A549 treated with GW870086 at 1 μM for 4 hours (cell line): ENCODE data around the gene XKR8. TPM values are rescaled to one million over a fixed set of nuclear protein-coding genes. Genes with fewer than 3 reads are reported as not detected.

ENCODE experiments used
- total RNA-seq: library from RNA; stranded (reverse); fragments of 200-300 nt; extraction: Qiagen RNA extraction; gene quantifications from 5 replicates; pipeline ENCODE4 v1.2.3, GENCODE V29; 2022; ENCODE audit warnings: low read depth

The XKR8 gene
- total RNA-seq, result 4.4 to 6.1 TPM (median 5.5 TPM) in 5 replicates

GRCh38 chr1:27959792-27960603, at the start of gene XKR8:
TSS of gene XKR8 (plus strand) at chr1:27959973. CDS start at chr1:27960070, 97 bp downstream.

GRCh38 chr1:27934818-27935549, 24.8 kb upstream of the XKR8 start, which contains the start of gene SMPDL3B:
TSS of gene SMPDL3B (plus strand) at chr1:27935000. CDS start at chr1:27935184, 184 bp downstream.

Other genes starting within 250 kb of the XKR8 start
- gene FAM76A, start 234.0 kb upstream of the XKR8 start, total RNA-seq, result 4.0 to 6.3 TPM (median 5.7 TPM) in 5 replicates
- 7.8 to 10.2 TPM (median 10.0 TPM) in 5 replicates for gene STX12, start 186.8 kb upstream of the XKR8 start, total RNA-seq
- gene PPP1R8, start 129.2 kb upstream of the XKR8 start, total RNA-seq, result 33.9 to 38.0 TPM (median 36.4 TPM) in 5 replicates
- 0.70 to 1.4 TPM (median 1.3 TPM) in 5 replicates for gene THEMIS2, start 87.4 kb upstream of the XKR8 start, total RNA-seq
- 33.9 to 40.0 TPM (median 38.2 TPM) in 5 replicates for gene RPA2, start 45.4 kb upstream of the XKR8 start, total RNA-seq
- gene SMPDL3B, start 25.0 kb upstream of the XKR8 start, total RNA-seq, result 1.3 to 2.3 TPM (median 1.5 TPM) in 5 replicates
- gene EYA3, start 128.6 kb downstream of the XKR8 start, total RNA-seq, result 6.0 to 6.7 TPM (median 6.6 TPM) in 5 replicates
- gene PTAFR, start 216.7 kb downstream of the XKR8 start, total RNA-seq, result 0.09 to 0.27 TPM (median 0.23 TPM) in 5 replicates